ENCODE results near the gene STK32C.

Gene STK32C

GRCh38 chr10:132282667-132283603 is 24.8 kb downstream of the STK32C start:
- H3K9ac ChIP-seq (ENCODE audit: low read length) = no peak overlapping the region
- no peak overlapping the region for H3K4me3 ChIP-seq (ENCODE audit: low read length)
- no peaks in the 10 kb centered on the region for H3K4me1 ChIP-seq (ENCODE audit: control insufficient read depth, low read depth, low read length)
- no peak overlapping the region for H3K27ac ChIP-seq (ENCODE audit: low read length)
- no peaks in the 10 kb centered on the region for H3K9me3 ChIP-seq (ENCODE audit: control insufficient read depth, low read depth, low read length)
- H3K27me3 ChIP-seq (ENCODE audit: control insufficient read depth, insufficient read depth, low read length) = no peaks in the 10 kb centered on the region
- no peaks in the 10 kb centered on the region for H3K36me3 ChIP-seq (ENCODE audit: control insufficient read depth, low read depth, low read length)

GRCh38 chr10:132281915-132282666 is 25.7 kb downstream of the STK32C start:
- Histone ChIP-seq H3K9ac (ENCODE audit: low read length) (no peak overlapping the region), H3K27me3 (ENCODE audit: control insufficient read depth, insufficient read depth, low read length) (no peaks in the 10 kb centered on the region), H3K9me3 (ENCODE audit: control insufficient read depth, low read depth, low read length) (no peaks in the 10 kb centered on the region), H3K4me3 (ENCODE audit: low read length) (no peak overlapping the region), H3K27ac (ENCODE audit: low read length) (no peak overlapping the region), H3K36me3 (ENCODE audit: control insufficient read depth, low read depth, low read length) (no peaks in the 10 kb centered on the region), H3K4me1 (ENCODE audit: control insufficient read depth, low read depth, low read length) (no peaks in the 10 kb centered on the region)

GRCh38 chr10:132280646-132281074 is 27.1 kb downstream of the STK32C start:
- H3K27me3 ChIP-seq (ENCODE audit: control insufficient read depth, insufficient read depth, low read length) = no peaks in the 10 kb centered on the region
- H3K9me3 ChIP-seq (ENCODE audit: control insufficient read depth, low read depth, low read length) = no peaks in the 10 kb centered on the region
- no peaks in the 10 kb centered on the region for H3K4me1 ChIP-seq (ENCODE audit: control insufficient read depth, low read depth, low read length)
- no peak overlapping the region for H3K9ac ChIP-seq (ENCODE audit: low read length)
- no peak overlapping the region for H3K27ac ChIP-seq (ENCODE audit: low read length)
- no peak overlapping the region for H3K4me3 ChIP-seq (ENCODE audit: low read length)
- H3K36me3 ChIP-seq (ENCODE audit: control insufficient read depth, low read depth, low read length) = no peaks in the 10 kb centered on the region

- H3K9ac ChIP-seq (ENCODE audit: low read length) = no peak overlapping the region
- H3K27ac ChIP-seq (ENCODE audit: low read length) = no peak overlapping the region
- no peaks in the 10 kb centered on the region for H3K9me3 ChIP-seq (ENCODE audit: control insufficient read depth, low read depth, low read length)
- no peaks in the 10 kb centered on the region for H3K27me3 ChIP-seq (ENCODE audit: control insufficient read depth, insufficient read depth, low read length)
- no peaks in the 10 kb centered on the region for H3K36me3 ChIP-seq (ENCODE audit: control insufficient read depth, low read depth, low read length)
- no peaks in the 10 kb centered on the region for H3K4me1 ChIP-seq (ENCODE audit: control insufficient read depth, low read depth, low read length)
- H3K4me3 ChIP-seq (ENCODE audit: low read length) = no peak overlapping the region
Measured at GRCh38 chr10:132279873-132280645, 27.7 kb downstream of the STK32C start.

GRCh38 chr10:132277311-132277741 is 30.4 kb downstream of the STK32C start:
- Histone ChIP-seq H3K4me1 (ENCODE audit: control insufficient read depth, low read depth, low read length) (no peaks in the 10 kb centered on the region), H3K9me3 (ENCODE audit: control insufficient read depth, low read depth, low read length) (no peaks in the 10 kb centered on the region), H3K27me3 (ENCODE audit: control insufficient read depth, insufficient read depth, low read length) (no peaks in the 10 kb centered on the region), H3K9ac (ENCODE audit: low read length) (no peak overlapping the region), H3K36me3 (ENCODE audit: control insufficient read depth, low read depth, low read length) (no peaks in the 10 kb centered on the region), H3K27ac (ENCODE audit: low read length) (no peak overlapping the region), H3K4me3 (ENCODE audit: low read length) (no peak overlapping the region)

- no peak overlapping the region for H3K9ac ChIP-seq (ENCODE audit: low read length)
- no peak overlapping the region for H3K27ac ChIP-seq (ENCODE audit: low read length)
- H3K9me3 ChIP-seq (ENCODE audit: control insufficient read depth, low read depth, low read length) = no peaks in the 10 kb centered on the region
- H3K4me1 ChIP-seq (ENCODE audit: control insufficient read depth, low read depth, low read length) = no peaks in the 10 kb centered on the region
- H3K27me3 ChIP-seq (ENCODE audit: control insufficient read depth, insufficient read depth, low read length) = no peaks in the 10 kb centered on the region
- no peak overlapping the region for H3K4me3 ChIP-seq (ENCODE audit: low read length)
- H3K36me3 ChIP-seq (ENCODE audit: control insufficient read depth, low read depth, low read length) = no peaks in the 10 kb centered on the region
Measured at GRCh38 chr10:132276706-132277105, 31.0 kb downstream of the STK32C start.

- Histone ChIP-seq H3K9ac (ENCODE audit: low read length) (no peak overlapping the region), H3K4me1 (ENCODE audit: control insufficient read depth, low read depth, low read length) (no peaks in the 10 kb centered on the region), H3K27ac (ENCODE audit: low read length) (no peak overlapping the region), H3K9me3 (ENCODE audit: control insufficient read depth, low read depth, low read length) (no peaks in the 10 kb centered on the region), H3K36me3 (ENCODE audit: control insufficient read depth, low read depth, low read length) (no peaks in the 10 kb centered on the region), H3K27me3 (ENCODE audit: control insufficient read depth, insufficient read depth, low read length) (no peaks in the 10 kb centered on the region), H3K4me3 (ENCODE audit: low read length) (no peak overlapping the region)
Measured at GRCh38 chr10:132276179-132276675, 31.5 kb downstream of the STK32C start.

- Histone ChIP-seq H3K4me3 (ENCODE audit: low read length) (no peak overlapping the region), H3K27me3 (ENCODE audit: control insufficient read depth, insufficient read depth, low read length) (no peaks in the 10 kb centered on the region), H3K27ac (ENCODE audit: low read length) (no peak overlapping the region), H3K36me3 (ENCODE audit: control insufficient read depth, low read depth, low read length) (no peaks in the 10 kb centered on the region), H3K9ac (ENCODE audit: low read length) (no peak overlapping the region), H3K9me3 (ENCODE audit: control insufficient read depth, low read depth, low read length) (no peaks in the 10 kb centered on the region), H3K4me1 (ENCODE audit: control insufficient read depth, low read depth, low read length) (no peaks in the 10 kb centered on the region)
Measured at GRCh38 chr10:132275426-132276178, 32.1 kb downstream of the STK32C start.

- Histone ChIP-seq H3K4me1 (ENCODE audit: control insufficient read depth, low read depth, low read length) (no peaks in the 10 kb centered on the region), H3K36me3 (ENCODE audit: control insufficient read depth, low read depth, low read length) (no peaks in the 10 kb centered on the region), H3K9me3 (ENCODE audit: control insufficient read depth, low read depth, low read length) (no peaks in the 10 kb centered on the region), H3K9ac (ENCODE audit: low read length) (no peak overlapping the region), H3K4me3 (ENCODE audit: low read length) (no peak overlapping the region), H3K27ac (ENCODE audit: low read length) (no peak overlapping the region), H3K27me3 (ENCODE audit: control insufficient read depth, insufficient read depth, low read length) (no peaks in the 10 kb centered on the region)
Measured at GRCh38 chr10:132274986-132275385, 32.8 kb downstream of the STK32C start.

- Histone ChIP-seq H3K27ac (ENCODE audit: low read length) (no peak overlapping the region), H3K9me3 (ENCODE audit: control insufficient read depth, low read depth, low read length) (no peaks in the 10 kb centered on the region), H3K9ac (ENCODE audit: low read length) (no peak overlapping the region), H3K36me3 (ENCODE audit: control insufficient read depth, low read depth, low read length) (no peaks in the 10 kb centered on the region), H3K4me1 (ENCODE audit: control insufficient read depth, low read depth, low read length) (no peaks in the 10 kb centered on the region), H3K4me3 (ENCODE audit: low read length) (no peak overlapping the region), H3K27me3 (ENCODE audit: control insufficient read depth, insufficient read depth, low read length) (no peaks in the 10 kb centered on the region)
Measured at GRCh38 chr10:132274581-132274980, 33.2 kb downstream of the STK32C start.

Data from iPS-18a (cell line).